Measurements from ENCODE around the gene KNOP1.
A peak's percentile ranks its signal among the peaks of the same experiment; 100 is the strongest.

KNOP1 gene

GRCh38 chr16:19696328-19696727 is 21.7 kb downstream of the KNOP1 start:
- H3K4me3 ChIP-seq (ENCODE audit: low read length), result no peak overlapping the region
- DNase-seq (ENCODE audit: low read depth), result peak; percentile 89
- no peak for TF ChIP-seq CTCF (conservative IDR thresholded peaks at IDR 0.05; ENCODE audit: low read depth, low read length)

GRCh38 chr16:19694989-19695388 is 23.0 kb downstream of the KNOP1 start:
- no peak overlapping the region for H3K4me3 ChIP-seq (ENCODE audit: low read length)
- TF ChIP-seq CTCF (conservative IDR thresholded peaks at IDR 0.05; ENCODE audit: low read depth, low read length), result no peak
- no peak for DNase-seq (ENCODE audit: low read depth)

GRCh38 chr16:19691161-19691711 is 26.8 kb downstream of the KNOP1 start:
- no peak for DNase-seq (ENCODE audit: low read depth)
- no peak overlapping the region for H3K4me3 ChIP-seq (ENCODE audit: low read length)
- TF ChIP-seq CTCF (conservative IDR thresholded peaks at IDR 0.05; ENCODE audit: low read depth, low read length), result no peak

GRCh38 chr16:19690196-19690595 is 27.8 kb downstream of the KNOP1 start:
- TF ChIP-seq CTCF (conservative IDR thresholded peaks at IDR 0.05; ENCODE audit: low read depth, low read length), result no peak
- DNase-seq (ENCODE audit: low read depth), result no peak
- H3K4me3 ChIP-seq (ENCODE audit: low read length), result no peak overlapping the region

- no peak overlapping the region for H3K4me3 ChIP-seq (ENCODE audit: low read length)
- TF ChIP-seq CTCF (conservative IDR thresholded peaks at IDR 0.05; ENCODE audit: low read depth, low read length), result no peak
- no peak for DNase-seq (ENCODE audit: low read depth)
Measured at GRCh38 chr16:19689342-19689741, 28.7 kb downstream of the KNOP1 start.

- no peak for TF ChIP-seq CTCF (conservative IDR thresholded peaks at IDR 0.05; ENCODE audit: low read depth, low read length)
- DNase-seq (ENCODE audit: low read depth), result no peak
- no peak overlapping the region for H3K4me3 ChIP-seq (ENCODE audit: low read length)
Measured at GRCh38 chr16:19688396-19689024, 29.5 kb downstream of the KNOP1 start.

GRCh38 chr16:19687279-19687678 is 30.7 kb downstream of the KNOP1 start:
- no peak overlapping the region for H3K4me3 ChIP-seq (ENCODE audit: low read length)
- DNase-seq (ENCODE audit: low read depth), result no peak
- TF ChIP-seq CTCF (conservative IDR thresholded peaks at IDR 0.05; ENCODE audit: low read depth, low read length), result no peak

Measured in retinal pigment epithelial cell (primary cell).